Gastroesophageal sphincter (tissue), 4 donors: ENCODE results near the gene PCNT. TPM values are rescaled to one million over a fixed set of nuclear protein-coding genes. Genes with fewer than 3 reads are reported as not detected.

Source experiments
- ATAC-seq: fragments of 150-250 bp; one replicate; pipeline ENCODE4 v1.9.1; 2016; ENCODE audit warnings: mild to moderate bottlenecking, moderate library complexity
- H3K27ac ChIP-seq, 4 donors: fragments of 200-600 bp; sonication (generic) in 3 of 4; 1 replicate in 3 of 4; 2 replicates in 1 of 4; pipeline ENCODE4 v1.5.1; 2016 to 2019
- H3K27me3 ChIP-seq: fragments of 200-600 bp; sonication (generic); one replicate; pipeline ENCODE4 v1.5.1; 2019
- H3K36me3 ChIP-seq, 2 donors: fragments of 200-600 bp; sonication (generic); one replicate each; pipeline ENCODE4 v1.5.1; 2019; ENCODE audit warnings: control low read depth in 1 of 2
- H3K4me1 ChIP-seq, 3 donors: fragments of 200-600 bp; sonication (generic); 1 replicate in 2 of 3; 2 replicates in 1 of 3; pipeline ENCODE4 v1.5.1; 2016 to 2019; ENCODE audit warnings: control low read depth in 2 of 3
- H3K4me3 ChIP-seq, 2 donors: fragments of 200-600 bp; sonication (generic); one replicate each; pipeline ENCODE4 v1.5.1; 2019; ENCODE audit warnings: mild to moderate bottlenecking in 1 of 2, moderate library complexity in 1 of 2
- H3K9me3 ChIP-seq, 3 donors: fragments of 200-600 bp; sonication (generic); one replicate each; pipeline ENCODE4 v1.5.1; 2017 to 2019; ENCODE audit warnings: control low read depth in 2 of 3
- CTCF ChIP-seq, 4 experiments: fragments of 200-600 bp in 2 of 4; fragments of 450-650 bp in 2 of 4; sonication (generic) in 1 of 4; IDR thresholded peaks; one replicate each; pipeline ENCODE4 v1.5.1; 2017 to 2019; ENCODE audit warnings: antibody characterized with exemption in 4 of 4, mild to moderate bottlenecking in 2 of 4, moderate library complexity in 2 of 4
- EP300 ChIP-seq: sonication (generic); formaldehyde crosslinking; IDR thresholded peaks from one replicate; pipeline ENCODE4 v1.6.1; 2017; ENCODE audit warnings: antibody characterized with exemption, mild to moderate bottlenecking
- POLR2A ChIP-seq, 2 donors: fragments of 450-650 bp; IDR thresholded peaks; one replicate each; pipeline ENCODE4 v1.6.1; 2017; ENCODE audit warnings: antibody characterized with exemption in 2 of 2, mild to moderate bottlenecking in 2 of 2, moderate library complexity in 1 of 2
- POLR2AphosphoS5 ChIP-seq: sonication (generic); formaldehyde crosslinking; IDR thresholded peaks from one replicate; pipeline ENCODE4 v1.6.1; 2017; ENCODE audit warnings: antibody characterized with exemption
- WGBS, 2 donors: methylation state at CpG; one replicate each; pipeline ENCODE4 v1.1.5; 2018; ENCODE audit warnings: low coverage in 1 of 2; 5-methylcytosine and 5-hydroxymethylcytosine counted together
- total RNA-seq, 4 donors: library from RNA; depleted of rRNA; stranded (reverse); fragments of >200 nt; gene quantifications; one replicate each; pipeline ENCODE4 v1.1.0, GENCODE V29; 2016

The PCNT gene
- total RNA-seq, 4 donors from 2014 or later = 24.3 to 31.1 (median 27.3) TPM

GRCh38 chr21:46376856-46377453, 53.0 kb downstream of the PCNT start:
- Histone ChIP-seq H3K4me3 (no peak overlapping the region), H3K36me3 (peaks cover 0 to 50% of the 10 kb centered on the region in 2 donors), H3K4me1 (no peaks in the 10 kb centered on the region), H3K27me3 (no peaks in the 10 kb centered on the region), H3K27ac (no peak overlapping the region), H3K9me3 (no peaks in the 10 kb centered on the region)
- 53 to 79% methylated on average over 2 to 12 of the region's 14 CpGs for WGBS, 2 donors
- ATAC-seq = no peak
- TF ChIP-seq EP300 (no peak), CTCF (IDR thresholded peaks at IDR 0.05) (no peak), POLR2A (IDR thresholded peaks at IDR 0.05) (no peak), POLR2AphosphoS5 (no peak)

GRCh38 chr21:46377789-46378188, 53.8 kb downstream of the PCNT start:
- no peak overlapping the region for H3K27ac ChIP-seq
- H3K4me3 ChIP-seq = no peak overlapping the region
- H3K36me3 ChIP-seq = peaks cover 0 to 51% of the 10 kb centered on the region in 2 donors
- no peak for TF ChIP-seq CTCF (IDR thresholded peaks at IDR 0.05)
- no peaks in the 10 kb centered on the region for H3K4me1 ChIP-seq
- 85 to 91% methylated on average over 10 to 12 of the region's 14 CpGs for WGBS, 2 donors
- H3K27me3 ChIP-seq = no peaks in the 10 kb centered on the region
- no peak for ATAC-seq
- no peaks in the 10 kb centered on the region for H3K9me3 ChIP-seq

- no peaks in the 10 kb centered on the region for H3K4me1 ChIP-seq
- H3K9me3 ChIP-seq = no peaks in the 10 kb centered on the region
- no peak overlapping the region for H3K27ac ChIP-seq
- no peaks in the 10 kb centered on the region for H3K27me3 ChIP-seq
- no peak for ATAC-seq
- peaks cover 0 to 49% of the 10 kb centered on the region in 2 donors for H3K36me3 ChIP-seq
- TF ChIP-seq EP300 (no peak), CTCF (IDR thresholded peaks at IDR 0.05) (no peak), POLR2A (IDR thresholded peaks at IDR 0.05) (no peak), POLR2AphosphoS5 (no peak)
- WGBS, 2 donors = 92 to 95% methylated on average over 2 to 8 of the region's 19 CpGs
- no peak overlapping the region for H3K4me3 ChIP-seq
Measured at GRCh38 chr21:46379105-46379504, 55.1 kb downstream of the PCNT start.

- no peaks in the 10 kb centered on the region for H3K27me3 ChIP-seq
- H3K4me3 ChIP-seq = no peak overlapping the region
- no peak overlapping the region for H3K27ac ChIP-seq
- no peak for ATAC-seq
- TF ChIP-seq CTCF (IDR thresholded peaks at IDR 0.05) (no peak), POLR2AphosphoS5 (no peak), POLR2A (IDR thresholded peaks at IDR 0.05) (no peak), EP300 (no peak)
- no peaks in the 10 kb centered on the region for H3K4me1 ChIP-seq
- WGBS, 2 donors = 89% methylated on average over 7 of the region's 9 CpGs; no CpG with 5 or more reads in 1 of the 2 donors
- peaks cover 0 to 54% of the 10 kb centered on the region in 2 donors for H3K36me3 ChIP-seq
- no peaks in the 10 kb centered on the region for H3K9me3 ChIP-seq
Measured at GRCh38 chr21:46379691-46380090, 55.7 kb downstream of the PCNT start.

DNA sequence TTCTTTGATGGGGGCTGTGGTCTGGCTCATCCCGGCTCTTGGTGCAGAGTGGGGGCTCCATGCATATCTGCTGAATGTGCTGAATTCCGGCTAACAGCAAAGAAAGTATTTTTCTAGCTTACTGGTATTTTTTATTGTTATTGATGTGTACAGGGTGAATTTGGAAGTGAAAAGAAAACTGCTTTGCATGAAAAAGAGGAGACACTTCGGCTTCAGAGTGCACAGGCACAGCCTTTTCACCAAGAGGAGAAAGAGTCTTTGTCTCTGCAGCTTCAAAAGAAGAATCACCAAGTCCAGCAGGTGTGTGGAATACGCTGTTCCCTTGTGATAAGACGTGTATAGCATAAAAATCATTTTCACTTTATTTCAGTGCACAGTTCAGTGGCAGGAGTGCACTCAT, 57.6 kb downstream of the PCNT start:
- TF ChIP-seq POLR2AphosphoS5 = no peak
- no peak for TF ChIP-seq POLR2A (IDR thresholded peaks at IDR 0.05)
- TF ChIP-seq CTCF (IDR thresholded peaks at IDR 0.05) = no peak
- no peak for TF ChIP-seq EP300
- Histone ChIP-seq H3K36me3 (peaks cover 0 to 64% of the 10 kb centered on the region in 2 donors), H3K27me3 (no peaks in the 10 kb centered on the region), H3K4me1 (no peaks in the 10 kb centered on the region), H3K4me3 (no peak overlapping the region), H3K27ac (no peak overlapping the region), H3K9me3 (no peaks in the 10 kb centered on the region)
- ATAC-seq = no peak
- WGBS, 2 donors = 91 to 93% methylated on average over 3 to 4 of the region's 5 CpGs
